GM12891 (cell line): Measurements from ENCODE around the gene RAPGEF4.
A peak's percentile ranks its signal among the peaks of the same experiment; 100 is the strongest.

Experiments
- DNase-seq: peaks from one replicate; pipeline ENCODE4 v3.0.0; 2011; ENCODE audit warnings: low spot score; ENCODE audit not compliant: insufficient read length
- FAIRE-seq: peaks from 2 replicates; lab custom pipeline; 2011; peaks lifted over from hg19 to GRCh38; lab: Jason Lieb, UNC
- PAX5 ChIP-seq: IDR thresholded peaks from 2 replicates; pipeline ENCODE4 v1.6.1; 2011; ENCODE audit warnings: low read length, moderate library complexity, mild to moderate bottlenecking; ENCODE audit not compliant: insufficient read depth, severe bottlenecking
- POLR2A ChIP-seq: IDR thresholded peaks from 2 replicates; pipeline ENCODE4 v1.6.1; 2011; ENCODE audit warnings: low read depth, low read length, control low read depth
- POLR2AphosphoS5 ChIP-seq: IDR thresholded peaks from 2 replicates; pipeline ENCODE4 v1.6.1; 2011; ENCODE audit warnings: low read depth, low read length, control low read depth
- POU2F2 ChIP-seq: IDR thresholded peaks from 2 replicates; pipeline ENCODE4 v1.6.1; 2011; ENCODE audit warnings: low read depth, mild to moderate bottlenecking, control low read depth, low read length, moderate library complexity
- SPI1 ChIP-seq: IDR thresholded peaks from 2 replicates; pipeline ENCODE4 v1.6.1; 2011; ENCODE audit warnings: low read depth, low read length, control low read depth
- TAF1 ChIP-seq: IDR thresholded peaks from 2 replicates; pipeline ENCODE4 v1.6.1; 2011; ENCODE audit warnings: low read depth, low read length, control low read depth

Gene RAPGEF4

DNA sequence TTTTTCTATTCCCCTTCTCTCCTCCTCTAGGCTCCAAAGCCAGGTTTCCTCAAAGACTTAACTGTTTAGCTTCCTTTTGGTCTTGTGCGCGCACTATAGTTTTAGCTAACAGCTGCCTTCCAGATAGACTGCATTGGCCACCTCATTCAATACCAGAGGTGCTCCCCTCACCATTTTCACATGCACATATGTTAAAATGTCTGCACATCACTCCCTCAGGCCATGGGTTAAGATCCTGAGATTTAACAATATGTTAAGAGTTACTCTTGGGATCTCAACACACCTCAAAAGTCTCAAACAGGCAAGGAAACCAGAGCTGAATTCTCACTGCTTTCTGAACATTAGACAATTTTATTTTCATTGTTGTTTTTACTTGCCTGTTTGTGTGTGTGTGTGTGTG, 259.2 kb downstream of the RAPGEF4 start:
- DNase-seq (no peak), FAIRE-seq (no peak)
- no peak for TF ChIP-seq POU2F2
- no peak for TF ChIP-seq POLR2AphosphoS5
- no peak for TF ChIP-seq POLR2A
- no peak for TF ChIP-seq TAF1
- TF ChIP-seq PAX5, result no peak
- TF ChIP-seq SPI1, result no peak

DNA sequence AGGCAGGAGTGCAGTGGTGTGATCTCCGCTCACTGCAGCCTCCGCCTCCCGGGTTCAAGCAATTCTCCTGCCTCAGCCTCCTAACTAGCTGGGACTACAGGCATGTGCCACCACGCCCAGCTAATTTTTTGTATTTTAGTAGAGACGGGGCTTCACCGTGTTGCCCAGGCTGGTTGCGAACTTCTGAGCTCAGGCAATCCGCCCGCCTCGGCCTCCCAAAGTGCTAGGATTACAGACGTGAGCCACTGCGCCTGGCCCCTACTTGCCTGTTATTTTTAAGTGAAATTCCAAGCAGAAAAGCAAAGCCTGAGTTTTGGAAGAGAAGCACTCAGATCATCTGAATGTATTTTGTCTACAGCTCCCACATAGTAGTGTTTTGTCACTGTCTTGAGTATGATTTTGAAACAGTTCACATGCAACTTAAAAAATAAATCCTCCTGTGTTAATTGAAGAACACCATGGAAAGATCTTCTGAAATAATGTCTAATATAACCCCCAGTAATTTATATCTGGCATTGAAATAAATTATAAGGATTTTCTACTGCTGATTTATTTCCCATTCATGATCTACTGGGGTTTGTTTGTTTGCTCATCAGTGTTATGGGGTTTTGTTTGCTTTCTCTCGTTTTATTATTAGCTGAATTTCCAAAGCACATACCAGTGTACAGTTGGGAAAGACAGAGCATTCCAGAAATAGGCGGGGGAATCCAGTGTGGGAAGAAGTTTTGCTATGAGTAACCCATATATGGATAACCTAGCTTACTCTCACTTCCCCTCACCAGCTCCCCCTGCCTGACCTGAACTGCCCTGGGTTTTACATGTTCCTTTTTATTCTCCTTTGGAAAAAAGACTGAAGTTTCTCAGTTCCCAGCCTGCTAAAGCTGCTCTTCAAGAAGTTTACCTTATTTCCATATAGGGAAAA, 259.9 kb downstream of the RAPGEF4 start:
- DNase-seq, result no peak
- no peak for FAIRE-seq
- TF ChIP-seq POLR2A (no peak), SPI1 (peak; percentile 68)

DNA sequence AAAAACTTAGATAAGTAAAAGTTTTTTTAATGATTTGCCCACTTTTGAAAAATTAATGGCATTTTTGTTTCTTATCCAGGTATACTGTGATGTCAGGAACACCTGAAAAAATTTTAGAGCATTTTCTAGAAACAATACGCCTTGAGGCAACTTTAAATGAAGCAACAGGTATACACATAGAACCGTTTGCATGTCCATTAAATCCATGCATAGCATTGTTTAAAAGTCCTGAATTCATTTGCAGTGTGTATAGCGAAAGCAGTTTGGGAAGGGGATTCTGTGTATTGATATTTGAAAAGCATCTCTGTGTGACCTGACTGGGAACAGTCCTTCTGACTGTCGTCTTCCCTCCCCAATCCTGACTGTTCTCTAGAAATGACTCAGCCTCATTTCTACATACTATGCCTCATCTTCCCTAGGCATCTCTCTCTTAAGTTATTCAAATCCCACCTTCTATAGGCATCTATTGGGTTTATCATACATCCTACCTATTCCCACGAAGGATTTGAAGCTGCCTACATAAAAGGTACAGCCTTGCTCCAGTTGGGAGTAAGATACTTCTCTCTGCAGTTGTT, 260.8 kb downstream of the RAPGEF4 start:
- TF ChIP-seq POU2F2 (no peak), POLR2A (no peak), POLR2AphosphoS5 (no peak), PAX5 (no peak)
- FAIRE-seq, result no peak
- no peak for DNase-seq

DNA sequence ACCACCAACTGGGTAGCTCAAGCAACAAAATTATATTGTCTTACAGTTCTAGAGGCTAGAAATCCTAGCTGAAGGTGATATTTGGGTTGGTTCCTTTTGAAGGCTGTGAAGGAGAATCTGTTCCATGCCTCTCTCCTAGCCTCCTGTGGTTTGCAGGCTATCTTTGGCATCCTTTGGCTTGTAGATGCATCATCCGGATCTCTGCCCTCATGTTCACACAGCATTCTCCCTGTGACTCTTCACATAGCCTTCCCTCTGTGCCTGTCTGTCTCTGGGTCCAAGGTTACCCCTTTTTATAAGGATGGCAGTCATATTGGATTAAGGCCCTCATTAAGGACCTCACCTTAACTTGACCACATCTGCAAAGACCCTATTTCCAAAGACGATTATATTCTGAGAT, 261.4 kb downstream of the RAPGEF4 start:
- no peak for TF ChIP-seq TAF1
- TF ChIP-seq SPI1, result no peak
- no peak for TF ChIP-seq POU2F2
- TF ChIP-seq POLR2AphosphoS5, result no peak
- TF ChIP-seq POLR2A, result no peak
- no peak for TF ChIP-seq PAX5
- no peak for DNase-seq

DNA sequence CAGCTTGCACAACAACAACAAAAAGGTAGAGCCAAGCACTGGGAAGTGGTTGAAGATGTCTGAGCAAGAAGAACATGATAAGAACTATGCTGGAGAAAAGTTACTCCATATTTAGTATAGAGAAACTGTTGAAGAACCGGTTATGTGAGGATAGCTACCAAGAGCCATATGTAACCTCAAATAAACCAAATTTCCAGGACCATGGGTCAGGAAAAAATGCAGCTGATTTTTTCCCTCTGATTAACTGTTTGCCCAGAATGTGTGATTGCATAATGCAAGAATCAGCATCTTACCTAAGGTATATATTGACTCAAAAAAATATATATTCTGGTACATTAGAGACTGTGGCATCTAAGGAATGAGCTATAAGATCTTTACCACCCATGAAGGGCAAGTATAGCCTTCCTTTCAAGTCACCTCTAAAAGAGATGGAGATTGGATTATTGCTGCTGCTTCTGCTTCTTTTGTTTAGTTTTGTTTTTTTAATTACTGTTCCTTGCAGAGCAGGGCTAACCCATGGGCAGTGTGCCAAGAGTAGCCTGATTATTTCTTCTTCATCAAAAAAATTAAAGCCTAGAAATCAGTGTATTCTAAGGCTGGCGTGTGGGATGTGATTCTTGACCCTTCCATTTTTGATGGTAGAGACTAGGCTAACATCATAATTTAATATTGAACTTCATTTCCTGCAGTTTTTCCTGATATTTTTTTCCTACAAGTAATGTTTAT, 263.1 kb downstream of the RAPGEF4 start:
- no peak for DNase-seq
- TF ChIP-seq POU2F2 (no peak), SPI1 (no peak), POLR2A (no peak), TAF1 (no peak), PAX5 (no peak), POLR2AphosphoS5 (no peak)

More for the DNA sequence above, 261.4 kb downstream of the RAPGEF4 start:
- no peak for FAIRE-seq

DNA sequence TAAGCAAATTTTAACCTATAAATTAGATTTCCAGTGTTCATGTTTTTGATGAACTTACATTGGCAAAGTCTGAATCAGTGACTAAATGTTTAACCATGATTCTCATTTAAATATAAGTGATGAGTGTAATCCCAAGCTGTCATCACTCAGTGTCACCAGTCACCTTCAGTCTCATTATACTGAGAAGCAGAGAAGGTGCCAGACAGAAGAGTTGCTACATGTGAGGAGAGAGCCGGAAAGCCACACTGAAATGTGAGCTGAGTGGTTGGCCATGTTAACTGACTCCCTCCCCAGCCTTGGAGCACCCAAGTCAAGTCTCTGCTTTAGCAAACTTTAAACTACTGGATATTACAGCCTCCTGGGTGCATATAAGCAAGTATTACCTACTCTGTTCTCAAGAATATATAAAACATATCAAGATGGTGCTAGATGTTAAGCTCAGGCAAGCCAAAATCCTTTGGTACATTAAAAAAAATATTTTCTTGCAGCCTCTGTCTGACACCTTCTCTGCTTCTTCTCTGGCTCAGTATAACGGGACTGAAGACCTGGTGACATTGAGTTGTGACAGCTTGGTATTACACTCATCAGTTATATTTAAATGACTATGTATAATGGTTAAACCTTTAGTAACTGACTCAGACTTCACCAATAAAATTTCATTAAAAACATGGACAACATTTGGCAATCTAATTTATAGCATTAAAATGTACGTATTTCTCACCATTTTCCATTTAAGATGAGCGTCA, 264.2 kb downstream of the RAPGEF4 start:
- TF ChIP-seq POLR2AphosphoS5 (no peak), SPI1 (no peak), POLR2A (no peak), PAX5 (no peak), POU2F2 (no peak), TAF1 (no peak)
- no peak for DNase-seq
- no peak for FAIRE-seq

More for the DNA sequence above, 263.1 kb downstream of the RAPGEF4 start:
- no peak for FAIRE-seq

DNA sequence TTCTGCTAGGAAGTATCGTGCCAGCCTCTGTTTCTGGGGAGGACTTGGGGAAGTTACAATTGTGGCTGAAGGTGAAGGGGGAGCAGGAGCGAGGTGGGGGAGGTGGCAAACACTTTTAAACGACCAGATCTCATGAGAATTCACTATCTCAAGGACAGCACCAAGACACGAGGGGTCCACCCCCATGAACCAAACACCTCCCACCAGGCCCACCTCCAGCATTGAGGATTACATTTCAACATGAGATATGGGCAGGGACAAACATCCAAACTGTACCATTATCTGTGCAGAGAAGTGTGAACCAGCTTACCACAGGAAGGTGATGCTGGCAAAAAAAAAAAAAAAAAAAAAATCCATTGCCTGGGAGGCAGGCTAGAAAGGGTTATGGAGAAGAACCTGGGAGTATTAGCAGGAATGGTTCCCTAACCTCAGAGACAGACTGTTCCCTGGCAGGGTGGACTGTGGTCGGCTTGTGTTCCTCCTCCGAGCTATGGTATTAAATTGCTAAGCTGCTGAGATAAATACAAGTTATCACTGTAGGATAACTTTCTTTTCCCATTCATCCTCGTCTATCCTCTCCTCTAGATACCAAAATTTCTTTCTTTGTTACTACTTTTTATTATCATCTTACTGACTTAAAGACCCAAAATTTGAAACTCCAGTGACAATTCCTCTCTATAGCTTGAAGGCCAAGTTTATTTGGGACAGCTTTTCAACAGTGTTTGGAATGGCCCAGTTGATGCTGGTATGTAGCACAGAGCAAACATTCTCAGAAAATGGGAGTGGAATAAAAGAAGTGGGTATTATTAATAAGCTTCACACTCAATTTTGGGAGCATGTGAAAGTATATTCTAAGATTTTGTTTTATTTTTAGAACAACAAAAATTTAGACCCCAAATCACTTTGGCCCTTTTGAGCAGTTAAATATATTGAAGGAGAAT, 266.3 kb downstream of the RAPGEF4 start:
- no peak for TF ChIP-seq TAF1
- TF ChIP-seq POLR2AphosphoS5, result no peak
- no peak for TF ChIP-seq SPI1
- TF ChIP-seq PAX5, result no peak
- TF ChIP-seq POLR2A, result no peak
- TF ChIP-seq POU2F2, result no peak
- FAIRE-seq, result no peak
- DNase-seq, result no peak

DNA sequence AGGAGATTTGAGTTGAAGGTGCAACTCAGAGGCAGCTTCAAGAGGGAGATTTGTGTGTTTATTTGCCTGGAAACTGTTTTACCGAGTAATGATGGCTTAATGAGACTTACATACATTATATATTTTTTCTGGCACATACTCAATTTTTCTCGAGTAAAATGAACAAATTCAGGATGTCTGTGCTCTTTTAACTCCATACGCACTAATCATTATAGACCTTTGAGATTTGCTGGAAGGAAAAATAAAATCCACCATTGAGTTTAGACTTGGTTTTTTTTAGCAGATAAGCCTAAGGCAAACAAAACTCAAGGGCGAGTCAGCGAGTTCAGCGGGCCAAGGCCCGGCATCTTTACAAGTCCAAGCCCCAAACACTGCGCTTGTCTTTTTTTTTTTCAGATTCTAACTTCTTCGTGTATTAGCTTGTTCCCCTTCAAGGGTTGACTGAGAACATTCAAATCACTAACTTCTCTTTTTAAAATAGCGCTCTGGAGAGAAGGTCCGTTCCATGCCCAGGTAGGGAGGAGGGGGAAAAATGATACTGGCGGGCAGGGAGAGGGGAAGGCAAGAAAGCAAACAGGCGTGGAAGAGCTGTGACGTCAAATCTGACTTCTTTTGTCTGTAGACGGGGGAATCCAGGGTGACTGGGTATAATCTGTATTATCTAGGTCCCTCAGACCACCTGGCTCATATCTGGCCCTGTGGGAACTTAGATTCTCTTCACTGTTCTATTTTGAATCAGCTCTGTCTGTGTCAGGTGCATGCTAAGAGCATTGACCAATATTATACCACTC, 267.3 kb downstream of the RAPGEF4 start:
- TF ChIP-seq POU2F2 (no peak), SPI1 (no peak), TAF1 (no peak), POLR2AphosphoS5 (no peak), PAX5 (no peak), POLR2A (no peak)
- DNase-seq, result no peak
- no peak for FAIRE-seq
